A673 (cell line): Measurements from ENCODE around the gene TRIM16.
"Not testable (repeated sequence)": the region's sequence is repeated elsewhere in the genome, so short reads cannot be mapped to it uniquely, and the experiment has no call there.

ENCODE experiments used
- EZH2 ChIP-seq: fragments of 200-600 bp; sonication (generic); IDR thresholded peaks from 2 replicates; pipeline ENCODE4 v1.6.1; 2017; ENCODE audit warnings: borderline replicate concordance, low read depth, mild to moderate bottlenecking, mixed read lengths, antibody characterized with exemption, low read length; ENCODE audit not compliant: poor library complexity, severe bottlenecking
- TF ChIP-seq, protein P1 (sequence below): fragments of 300-800, 200-600 bp; sonication (generic); conservative IDR thresholded peaks from 2 replicates; pipeline ENCODE4 v1.5.1; 2017; ENCODE audit warnings: low read depth, mild to moderate bottlenecking, antibody characterized with exemption, low read length, moderate library complexity, mixed read lengths

DNA sequence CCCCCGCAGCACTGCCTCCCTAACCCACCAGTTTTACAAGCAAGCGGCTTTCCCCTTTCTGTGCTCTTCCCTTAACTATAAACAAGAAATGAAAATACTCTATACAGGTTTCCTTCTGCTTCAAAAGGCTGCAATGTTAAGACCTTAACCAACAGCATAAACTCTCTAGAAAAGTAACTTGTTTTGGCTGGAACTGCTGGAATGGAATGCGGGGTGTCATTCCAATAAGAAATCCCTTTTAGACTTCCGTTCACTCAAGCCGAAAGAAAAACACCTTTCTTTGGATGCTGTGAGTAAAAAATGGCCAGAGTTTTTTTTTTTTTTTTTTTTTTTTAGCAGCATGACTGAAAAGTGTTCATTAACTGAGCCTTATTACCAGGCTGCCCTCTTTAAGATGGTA, 92.1 kb downstream of the TRIM16 start:
- TF ChIP-seq, protein P1, sequence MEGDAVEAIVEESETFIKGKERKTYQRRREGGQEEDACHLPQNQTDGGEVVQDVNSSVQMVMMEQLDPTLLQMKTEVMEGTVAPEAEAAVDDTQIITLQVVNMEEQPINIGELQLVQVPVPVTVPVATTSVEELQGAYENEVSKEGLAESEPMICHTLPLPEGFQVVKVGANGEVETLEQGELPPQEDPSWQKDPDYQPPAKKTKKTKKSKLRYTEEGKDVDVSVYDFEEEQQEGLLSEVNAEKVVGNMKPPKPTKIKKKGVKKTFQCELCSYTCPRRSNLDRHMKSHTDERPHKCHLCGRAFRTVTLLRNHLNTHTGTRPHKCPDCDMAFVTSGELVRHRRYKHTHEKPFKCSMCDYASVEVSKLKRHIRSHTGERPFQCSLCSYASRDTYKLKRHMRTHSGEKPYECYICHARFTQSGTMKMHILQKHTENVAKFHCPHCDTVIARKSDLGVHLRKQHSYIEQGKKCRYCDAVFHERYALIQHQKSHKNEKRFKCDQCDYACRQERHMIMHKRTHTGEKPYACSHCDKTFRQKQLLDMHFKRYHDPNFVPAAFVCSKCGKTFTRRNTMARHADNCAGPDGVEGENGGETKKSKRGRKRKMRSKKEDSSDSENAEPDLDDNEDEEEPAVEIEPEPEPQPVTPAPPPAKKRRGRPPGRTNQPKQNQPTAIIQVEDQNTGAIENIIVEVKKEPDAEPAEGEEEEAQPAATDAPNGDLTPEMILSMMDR: not testable (repeated sequence)
- not testable (repeated sequence) for TF ChIP-seq EZH2
